GM23338 (cell line): ENCODE measurements around the gene RUNX1.

Source experiments
- CREB1 ChIP-seq: fragments of 250-450 bp; sonication (Bioruptor Pico); IDR thresholded peaks from 2 replicates; pipeline ENCODE4 v1.5.0; 2020; ENCODE audit warnings: low read depth, mild to moderate bottlenecking, moderate library complexity
- CTCF ChIP-seq, 2 experiments: fragments of 200-600 bp in 1 of 2; sonication (generic) in 1 of 2; conservative IDR thresholded peaks; 2 replicates each; pipeline versions ENCODE4 v1.5.1 to v1.6.1; 2016 to 2017; ENCODE audit warnings: antibody characterized with exemption in 2 of 2, low read depth in 2 of 2, mild to moderate bottlenecking in 2 of 2, moderate library complexity in 1 of 2
- EZH2 ChIP-seq: fragments of 200-600 bp; sonication (generic); IDR thresholded peaks from one replicate; pipeline ENCODE4 v1.8.0; 2017; ENCODE audit warnings: antibody characterized with exemption, mild to moderate bottlenecking, low read depth; ENCODE audit not compliant: unreplicated experiment
- EZH2phosphoT487 ChIP-seq: fragments of 200-600 bp; sonication (generic); IDR thresholded peaks from one replicate; pipeline ENCODE4 v1.8.1; 2018; ENCODE audit warnings: antibody characterized with exemption; ENCODE audit not compliant: unreplicated experiment
- NANOG ChIP-seq: IDR thresholded peaks from 2 replicates; pipeline ENCODE4 v1.6.1; 2016; ENCODE audit warnings: antibody characterized with exemption, borderline replicate concordance
- POLR2AphosphoS5 ChIP-seq: IDR thresholded peaks from 2 replicates; pipeline ENCODE4 v1.6.1; 2016; ENCODE audit warnings: antibody characterized with exemption, low read depth
- STAT1 ChIP-seq: IDR thresholded peaks from one replicate; pipeline ENCODE4 v1.6.1; 2016; ENCODE audit warnings: antibody characterized with exemption; ENCODE audit not compliant: unreplicated experiment
- ZNF114 ChIP-seq: fragments of 250-450 bp; sonication (Bioruptor Pico); IDR thresholded peaks from 2 replicates; pipeline ENCODE4 v1.5.0; 2020; ENCODE audit warnings: mild to moderate bottlenecking, moderate library complexity
- ZNF331 ChIP-seq: fragments of 250-450 bp; sonication (Bioruptor Pico); IDR thresholded peaks from 2 replicates; pipeline ENCODE4 v1.5.0; 2020; ENCODE audit warnings: low read depth, mild to moderate bottlenecking, moderate library complexity
- TF ChIP-seq, protein P1 (sequence below): IDR thresholded peaks from one replicate; pipeline ENCODE4 v1.6.1; 2018; ENCODE audit warnings: antibody characterized with exemption; ENCODE audit not compliant: unreplicated experiment

DNA sequence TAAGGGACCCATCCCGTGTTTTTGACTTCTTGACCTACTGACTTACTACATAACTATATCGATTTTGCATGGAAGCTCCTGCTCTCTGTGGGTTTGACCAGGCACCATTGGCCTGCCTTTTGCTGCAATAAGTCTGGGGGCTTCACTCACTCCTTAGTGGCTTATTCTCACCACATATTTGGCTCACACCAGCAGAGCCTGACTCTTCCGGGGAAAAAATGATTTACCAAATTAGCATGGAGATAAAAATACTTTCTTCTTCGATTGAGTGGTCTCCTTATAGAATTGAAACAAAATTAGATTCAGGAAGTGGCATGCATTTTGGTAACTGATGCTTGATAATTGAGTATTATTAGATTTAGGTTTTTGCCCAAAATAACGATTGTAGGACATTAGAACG lies 129.7 kb downstream of the RUNX1 start:
- no peak for TF ChIP-seq ZNF331 (CRISPR knock-in tag)
- no peak for TF ChIP-seq CTCF (conservative IDR thresholded peaks at IDR 0.05; ENCODE audit: low read depth in 2 of 2)
- TF ChIP-seq EZH2: no peak
- no peak for TF ChIP-seq EZH2phosphoT487
- TF ChIP-seq, protein P1, sequence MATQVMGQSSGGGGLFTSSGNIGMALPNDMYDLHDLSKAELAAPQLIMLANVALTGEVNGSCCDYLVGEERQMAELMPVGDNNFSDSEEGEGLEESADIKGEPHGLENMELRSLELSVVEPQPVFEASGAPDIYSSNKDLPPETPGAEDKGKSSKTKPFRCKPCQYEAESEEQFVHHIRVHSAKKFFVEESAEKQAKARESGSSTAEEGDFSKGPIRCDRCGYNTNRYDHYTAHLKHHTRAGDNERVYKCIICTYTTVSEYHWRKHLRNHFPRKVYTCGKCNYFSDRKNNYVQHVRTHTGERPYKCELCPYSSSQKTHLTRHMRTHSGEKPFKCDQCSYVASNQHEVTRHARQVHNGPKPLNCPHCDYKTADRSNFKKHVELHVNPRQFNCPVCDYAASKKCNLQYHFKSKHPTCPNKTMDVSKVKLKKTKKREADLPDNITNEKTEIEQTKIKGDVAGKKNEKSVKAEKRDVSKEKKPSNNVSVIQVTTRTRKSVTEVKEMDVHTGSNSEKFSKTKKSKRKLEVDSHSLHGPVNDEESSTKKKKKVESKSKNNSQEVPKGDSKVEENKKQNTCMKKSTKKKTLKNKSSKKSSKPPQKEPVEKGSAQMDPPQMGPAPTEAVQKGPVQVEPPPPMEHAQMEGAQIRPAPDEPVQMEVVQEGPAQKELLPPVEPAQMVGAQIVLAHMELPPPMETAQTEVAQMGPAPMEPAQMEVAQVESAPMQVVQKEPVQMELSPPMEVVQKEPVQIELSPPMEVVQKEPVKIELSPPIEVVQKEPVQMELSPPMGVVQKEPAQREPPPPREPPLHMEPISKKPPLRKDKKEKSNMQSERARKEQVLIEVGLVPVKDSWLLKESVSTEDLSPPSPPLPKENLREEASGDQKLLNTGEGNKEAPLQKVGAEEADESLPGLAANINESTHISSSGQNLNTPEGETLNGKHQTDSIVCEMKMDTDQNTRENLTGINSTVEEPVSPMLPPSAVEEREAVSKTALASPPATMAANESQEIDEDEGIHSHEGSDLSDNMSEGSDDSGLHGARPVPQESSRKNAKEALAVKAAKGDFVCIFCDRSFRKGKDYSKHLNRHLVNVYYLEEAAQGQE: no peak
- no peak for TF ChIP-seq POLR2AphosphoS5
- TF ChIP-seq STAT1: no peak
- no peak for TF ChIP-seq CREB1 (CRISPR knock-in tag)
- no peak for TF ChIP-seq ZNF114
- no peak for TF ChIP-seq NANOG
